Stimulated activated CD4-positive, alpha-beta T cell treated with anti-CD3 and anti-CD28 coated beads, Interleukin-2, amount 100 ng/mL, for 24 hours (primary cell): Measurements from ENCODE around the gene ANKDD1B.
A peak's percentile ranks its signal among the peaks of the same experiment; 100 is the strongest.

Experiments
- DNase-seq, 2 donors: peaks; one replicate each; pipeline ENCODE4 v3.0.0-alpha.2; 2020

Gene ANKDD1B

DNA sequence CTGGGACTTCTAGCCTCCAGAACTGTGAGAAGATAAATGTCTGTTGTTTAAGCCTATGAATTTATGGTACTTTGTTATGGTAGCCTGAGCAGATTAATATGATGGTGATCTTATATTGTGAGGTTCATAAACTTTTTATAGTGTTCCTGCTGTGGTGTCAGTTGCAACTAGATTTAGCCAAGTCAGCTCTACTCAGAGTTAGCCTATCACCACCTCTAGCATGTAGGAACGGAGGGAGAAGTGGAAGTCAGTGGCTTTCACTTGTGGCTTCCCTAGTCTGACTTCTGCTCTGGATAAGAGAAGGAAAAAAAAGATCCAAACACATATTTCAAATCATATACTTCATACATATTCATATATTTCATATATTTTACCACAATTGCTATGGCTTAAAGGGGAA is 99.4 kb downstream of the ANKDD1B start:
- no peak for DNase-seq

DNA sequence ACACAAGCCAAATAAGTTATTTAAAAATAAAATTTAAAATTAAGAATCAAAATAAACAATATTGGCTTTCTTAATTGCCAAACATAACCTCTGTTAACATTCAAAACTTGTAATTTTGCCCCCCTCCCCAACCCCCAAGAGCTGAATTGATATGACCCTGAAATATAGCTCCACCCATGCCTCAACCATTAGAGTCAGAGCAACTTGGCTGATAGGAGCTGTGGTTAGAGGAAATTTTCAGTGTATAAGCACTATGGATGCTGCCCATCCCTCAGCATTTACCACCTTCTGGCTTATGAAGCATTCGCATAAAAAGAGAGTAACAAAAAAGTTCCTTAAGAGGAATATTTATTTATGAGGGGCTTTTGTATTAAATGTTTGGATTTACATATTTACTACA is 99.9 kb downstream of the ANKDD1B start:
- DNase-seq: no peak

DNA sequence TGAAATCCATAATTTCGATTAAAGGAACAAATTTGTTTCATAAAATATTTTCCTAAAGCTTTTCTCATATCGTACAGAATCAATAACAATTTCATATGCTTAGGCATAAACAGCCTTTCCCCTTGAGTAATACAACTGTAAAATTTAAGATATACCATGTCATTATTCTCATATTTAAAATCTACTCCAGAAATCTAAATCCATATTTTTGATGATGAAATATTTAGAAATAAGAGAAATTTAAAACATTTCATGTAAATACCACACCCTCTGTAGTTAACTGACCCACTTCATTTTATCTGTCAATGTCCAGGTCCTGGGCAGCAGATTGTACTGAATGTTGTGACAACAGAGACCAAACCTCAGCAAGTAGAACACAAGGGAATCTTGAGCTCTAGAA is 100.8 kb downstream of the ANKDD1B start:
- no peak for DNase-seq

DNA sequence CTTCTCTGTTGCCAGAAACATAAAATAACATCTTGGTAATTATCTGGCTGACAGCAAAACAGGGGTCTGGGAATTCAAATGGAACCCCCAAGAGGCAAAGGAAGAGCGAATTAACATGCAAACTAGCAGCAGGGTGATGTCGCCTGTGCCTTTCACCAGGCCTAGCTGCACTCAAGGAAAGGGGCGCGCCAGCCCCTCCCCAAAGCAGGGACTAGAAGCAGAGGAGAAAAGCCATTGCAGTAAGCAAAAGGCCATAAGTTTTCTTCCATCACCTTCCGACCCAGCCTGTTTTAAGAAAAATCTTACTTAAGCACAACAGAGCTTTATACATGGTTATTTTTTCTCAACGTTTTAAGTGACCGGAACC is 105.4 kb downstream of the ANKDD1B start:
- no peak for DNase-seq

DNA sequence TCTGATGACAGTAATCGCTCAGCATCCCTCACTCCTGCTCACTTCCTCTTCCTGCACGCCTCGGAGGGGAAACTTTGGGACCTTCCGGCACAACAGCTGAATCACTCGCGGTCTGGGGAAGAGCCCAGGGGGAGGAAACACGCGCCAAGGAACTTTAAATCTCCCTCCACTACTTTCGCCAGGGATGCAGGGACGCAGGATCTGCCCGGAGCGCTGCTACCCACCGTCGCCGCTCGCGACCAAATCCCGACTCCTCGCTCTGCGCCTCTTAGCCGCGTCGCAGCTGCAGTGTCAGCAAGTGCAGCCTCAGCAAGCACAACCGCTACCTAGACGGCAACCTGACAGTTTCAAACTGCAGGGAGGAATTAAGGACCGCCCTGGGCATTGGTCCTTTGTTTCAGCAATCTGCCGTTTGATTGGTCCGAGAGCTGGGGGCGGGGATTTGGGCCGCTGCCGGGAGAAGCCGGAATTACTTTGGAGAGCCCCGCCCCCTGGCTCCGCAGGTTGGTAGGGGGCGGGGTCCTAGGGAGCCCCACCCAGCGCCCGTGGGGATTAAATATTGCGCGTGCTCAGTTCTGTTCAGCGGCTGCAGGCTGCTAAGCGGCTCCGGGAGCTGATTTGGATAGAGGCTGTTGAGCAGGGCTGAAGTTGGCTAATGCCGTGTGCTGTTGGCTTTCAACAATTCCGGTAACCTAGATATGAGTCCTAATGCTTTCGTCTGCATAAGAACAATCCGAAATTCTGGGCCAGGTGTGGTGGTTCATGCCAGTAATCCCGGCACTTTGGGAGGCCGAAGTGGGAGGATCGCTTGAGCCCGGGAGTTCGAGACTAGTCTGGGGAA is 106.0 kb downstream of the ANKDD1B start, which contains the start of gene POC5:
TSS of gene POC5 (minus strand) at position 356 of the 841 bp plus-strand sequence. CDS start 4,500 bp downstream, outside the sequence.
- DNase-seq: peak; percentile 99 to 100

DNA sequence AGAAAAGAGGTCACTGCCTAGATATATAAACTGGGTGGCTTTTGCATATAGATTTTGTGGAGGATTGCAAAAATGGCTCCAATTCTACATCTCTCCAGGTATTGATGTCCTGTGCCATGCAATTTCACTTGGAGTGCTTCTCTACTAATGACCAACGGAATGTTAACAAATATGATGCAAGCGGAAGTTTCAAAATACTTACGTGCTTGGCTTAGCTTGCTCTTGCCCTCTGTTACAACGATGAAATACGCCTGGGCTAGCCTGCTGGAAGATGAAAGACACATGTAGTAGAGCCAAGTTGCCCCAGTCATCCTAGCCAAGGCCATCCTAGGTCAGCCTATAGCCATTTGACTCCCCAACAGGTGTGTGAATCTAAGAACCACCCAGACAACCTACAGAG is 109.6 kb downstream of the ANKDD1B start:
- no peak for DNase-seq
